Calu3 (cell line): Measurements from ENCODE around the gene PRG2. TPM values are rescaled to one million over a fixed set of nuclear protein-coding genes. Genes with fewer than 3 reads are reported as not detected.

Experiments
- BruUV-seq: library from RNA; stranded (reverse); fragments of 400-500 nt; replicated peaks from 2 replicates; lab custom pipeline; 2021; lab: Mats Ljungman, UMichigan
- CTCF ChIA-PET: fragments of 300-600 bp; sonication (Branson Sonifier 250); formaldehyde crosslinking; loops from one replicate; lab custom pipeline; 2022; ENCODE audit warnings: antibody characterized with exemption; lab: Charles Lee
- DNase-seq: peaks from one replicate; pipeline ENCODE4 v3.0.0; 2022
- H3K27ac Mint-ChIP-seq: one replicate; pipeline ENCODE4 v1.8.0; 2022; ENCODE audit warnings: mixed read lengths; ENCODE audit not compliant: unreplicated experiment
- H3K27me3 Mint-ChIP-seq: one replicate; pipeline ENCODE4 v1.8.0; 2022; ENCODE audit warnings: mixed read lengths; ENCODE audit not compliant: unreplicated experiment
- H3K36me3 Mint-ChIP-seq: one replicate; pipeline ENCODE4 v1.8.0; 2022; ENCODE audit warnings: mild to moderate bottlenecking, moderate library complexity, mixed read lengths; ENCODE audit not compliant: insufficient read depth, unreplicated experiment
- H3K4me1 Mint-ChIP-seq: one replicate; pipeline ENCODE4 v1.8.0; 2022; ENCODE audit warnings: mild to moderate bottlenecking, low read depth, mixed read lengths; ENCODE audit not compliant: unreplicated experiment
- H3K4me3 Mint-ChIP-seq: one replicate; pipeline ENCODE4 v1.8.0; 2022; ENCODE audit warnings: mild to moderate bottlenecking, low read depth, moderate library complexity, mixed read lengths; ENCODE audit not compliant: unreplicated experiment
- H3K9me3 Mint-ChIP-seq: one replicate; pipeline ENCODE4 v1.8.0; 2022; ENCODE audit warnings: low read depth, mixed read lengths; ENCODE audit not compliant: unreplicated experiment
- intact Hi-C: fragments of 100-400 bp; cut with micrococcal nuclease; formaldehyde crosslinking; loops from one replicate; pipeline ENCODE4 v1.10.0; 2022; ENCODE audit not compliant: unreplicated experiment
- total RNA-seq: library from RNA; stranded (reverse); gene quantifications from 2 replicates; pipeline ENCODE4 v1.2.3, GENCODE V29; 2022
- TF ChIP-seq, protein P1 (sequence below): fragments of 200-600 bp; IDR thresholded peaks from one replicate; pipeline ENCODE4 v1.8.0; 2022; ENCODE audit warnings: antibody characterized with exemption; ENCODE audit not compliant: unreplicated experiment

Gene PRG2
- total RNA-seq, 1 experiment from 2014 or later, result not detected

DNA sequence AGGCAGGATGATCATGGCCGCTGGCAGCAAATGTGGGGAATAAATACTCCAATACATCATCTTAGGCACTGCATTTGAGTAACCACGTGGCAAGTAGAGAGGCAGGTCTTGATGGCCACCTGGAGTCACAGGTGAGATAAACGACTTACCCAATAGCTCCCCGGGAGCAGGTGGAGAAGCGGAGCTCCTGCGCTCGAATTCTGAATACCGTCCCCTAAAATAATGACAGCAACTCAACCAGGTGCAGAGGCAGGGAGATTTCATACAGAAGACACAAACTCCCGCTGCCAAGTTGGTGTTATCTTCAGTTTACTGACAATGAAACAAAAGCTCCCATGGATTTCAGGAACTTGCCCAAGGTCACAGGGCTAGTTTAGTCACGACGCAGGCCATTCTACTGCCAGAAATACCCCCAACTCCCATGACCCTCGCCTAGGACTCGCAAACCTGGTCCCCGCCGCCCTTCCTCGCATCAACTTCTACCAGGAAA, 36.0 kb upstream of the PRG2 start:
- Mint-ChIP-seq H3K27me3 (no peaks in the 10 kb centered on the region), H3K4me3 (peak overlapping the region; percentile 78), H3K9me3 (no peaks in the 10 kb centered on the region), H3K27ac (peak overlapping the region; percentile 93), H3K4me1 (peaks cover 50% of the 10 kb centered on the region), H3K36me3 (peaks cover 49% of the 10 kb centered on the region)
- CTCF ChIA-PET, result no interaction called here
- no TSS peak for BruUV-seq
- DNase-seq, result no peak
- intact Hi-C loops, result loop anchor here (2.0 kb wide), 1 partner anchor 16 kb away; no protein-coding TSS in a partner anchor
- TF ChIP-seq, protein P1, sequence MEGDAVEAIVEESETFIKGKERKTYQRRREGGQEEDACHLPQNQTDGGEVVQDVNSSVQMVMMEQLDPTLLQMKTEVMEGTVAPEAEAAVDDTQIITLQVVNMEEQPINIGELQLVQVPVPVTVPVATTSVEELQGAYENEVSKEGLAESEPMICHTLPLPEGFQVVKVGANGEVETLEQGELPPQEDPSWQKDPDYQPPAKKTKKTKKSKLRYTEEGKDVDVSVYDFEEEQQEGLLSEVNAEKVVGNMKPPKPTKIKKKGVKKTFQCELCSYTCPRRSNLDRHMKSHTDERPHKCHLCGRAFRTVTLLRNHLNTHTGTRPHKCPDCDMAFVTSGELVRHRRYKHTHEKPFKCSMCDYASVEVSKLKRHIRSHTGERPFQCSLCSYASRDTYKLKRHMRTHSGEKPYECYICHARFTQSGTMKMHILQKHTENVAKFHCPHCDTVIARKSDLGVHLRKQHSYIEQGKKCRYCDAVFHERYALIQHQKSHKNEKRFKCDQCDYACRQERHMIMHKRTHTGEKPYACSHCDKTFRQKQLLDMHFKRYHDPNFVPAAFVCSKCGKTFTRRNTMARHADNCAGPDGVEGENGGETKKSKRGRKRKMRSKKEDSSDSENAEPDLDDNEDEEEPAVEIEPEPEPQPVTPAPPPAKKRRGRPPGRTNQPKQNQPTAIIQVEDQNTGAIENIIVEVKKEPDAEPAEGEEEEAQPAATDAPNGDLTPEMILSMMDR, result no peak

DNA sequence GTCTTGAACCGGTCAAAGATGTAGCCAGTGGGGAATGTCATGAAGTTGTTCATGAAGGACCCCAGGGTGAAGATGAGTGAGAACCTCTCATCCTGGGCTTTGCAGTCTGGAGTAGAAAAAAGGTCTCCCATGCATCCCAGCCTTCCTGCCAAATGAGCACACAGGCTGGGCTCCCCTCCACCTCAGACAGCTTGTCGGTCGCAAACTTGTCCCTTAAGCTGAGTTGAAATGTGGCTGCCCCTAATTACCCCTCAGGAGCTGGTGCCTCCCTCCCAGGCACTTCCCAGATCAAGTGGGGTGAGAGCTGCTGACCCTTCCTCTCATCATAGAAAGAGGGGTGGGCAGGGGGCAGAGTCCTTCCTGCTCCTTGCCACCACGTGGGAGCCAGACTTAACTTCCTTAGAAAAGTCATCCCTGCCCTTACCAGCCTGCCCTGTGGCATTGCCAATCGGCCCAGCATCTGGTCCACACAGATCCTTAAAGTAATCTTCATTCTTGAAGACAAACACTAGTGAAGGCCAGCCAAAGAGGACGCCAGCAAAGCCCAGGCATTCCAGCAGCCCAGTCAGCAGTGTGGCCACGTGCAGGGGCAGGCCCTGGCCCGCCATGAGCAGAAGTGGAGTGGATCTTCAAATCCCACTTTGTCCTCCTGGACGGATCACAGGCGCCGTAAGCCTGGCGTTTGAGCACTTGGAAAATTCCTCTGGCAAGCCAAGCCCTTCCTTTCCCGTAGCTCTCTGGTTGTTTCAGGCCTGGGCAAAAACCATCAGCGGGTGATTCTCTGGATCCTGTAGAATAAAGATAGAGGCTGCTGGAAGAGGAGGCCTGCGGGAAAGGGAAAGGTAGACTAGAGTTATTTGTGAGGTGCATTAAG, 35.4 kb upstream of the PRG2 start:
- intact Hi-C loops, result loop anchor here (2.0 kb wide), 1 partner anchor 15 kb away; no protein-coding TSS in a partner anchor
- Mint-ChIP-seq H3K36me3 (peaks cover 54% of the 10 kb centered on the region), H3K4me3 (peak overlapping the region; percentile 78), H3K27me3 (no peaks in the 10 kb centered on the region), H3K9me3 (no peaks in the 10 kb centered on the region), H3K27ac (peak overlapping the region; percentile 93), H3K4me1 (peaks cover 50% of the 10 kb centered on the region)
- CTCF ChIA-PET, result no interaction called here
- no peak for DNase-seq
- TF ChIP-seq, protein P1, result no peak
- BruUV-seq, result TSS peak; percentile 63

DNA sequence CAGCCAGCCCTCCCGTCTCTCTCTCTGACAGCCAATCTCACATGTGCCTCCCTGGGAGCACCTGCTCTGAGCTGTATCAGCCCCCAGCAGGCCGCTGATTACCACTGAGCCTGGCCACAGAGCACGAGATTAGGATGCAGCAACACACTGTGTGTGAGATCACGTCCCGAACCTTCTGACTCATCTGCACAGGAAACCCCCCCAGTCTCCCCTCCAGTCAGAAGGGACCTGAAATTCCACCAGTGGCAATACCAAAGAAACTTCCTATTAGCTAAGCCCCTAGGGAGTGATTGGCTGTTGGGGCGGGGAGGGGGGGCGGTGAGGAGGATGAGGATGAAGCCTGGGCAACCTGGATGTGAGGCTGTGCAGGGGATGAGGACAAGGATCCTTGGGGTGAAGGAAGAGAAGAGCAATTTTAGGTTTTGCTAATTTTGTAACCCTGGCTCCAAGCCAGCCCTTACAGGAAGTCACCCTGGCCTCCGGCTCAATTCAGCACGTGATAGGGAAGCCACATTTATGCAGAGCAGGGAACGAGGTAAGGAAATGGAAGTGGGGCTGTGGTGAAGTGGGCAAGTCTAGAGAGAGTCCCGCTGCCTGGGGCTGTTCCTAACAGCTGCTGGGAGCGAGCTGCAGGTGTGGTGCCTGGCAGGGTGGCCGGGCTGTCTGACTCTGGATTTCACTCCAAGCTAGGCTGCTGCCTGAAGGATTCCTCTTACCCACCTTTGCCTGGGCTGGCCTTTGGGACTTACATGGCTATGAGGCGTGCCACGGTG, 34.5 kb upstream of the PRG2 start:
- CTCF ChIA-PET, result interaction anchor here (0.6 to 1.5 kb wide), 4 partner anchors 8 to 79 kb away, joined by 4 to 11 read pairs (median 6); no protein-coding TSS in a partner anchor
- Mint-ChIP-seq H3K4me1 (peaks cover 46% of the 10 kb centered on the region), H3K27me3 (no peaks in the 10 kb centered on the region), H3K27ac (no peak overlapping the region), H3K9me3 (no peaks in the 10 kb centered on the region), H3K36me3 (peaks cover 54% of the 10 kb centered on the region), H3K4me3 (peak overlapping the region; percentile 78)
- DNase-seq, result peak; percentile 24
- intact Hi-C loops, result no loop called here
- no TSS peak for BruUV-seq
- TF ChIP-seq, protein P1, result no peak

DNA sequence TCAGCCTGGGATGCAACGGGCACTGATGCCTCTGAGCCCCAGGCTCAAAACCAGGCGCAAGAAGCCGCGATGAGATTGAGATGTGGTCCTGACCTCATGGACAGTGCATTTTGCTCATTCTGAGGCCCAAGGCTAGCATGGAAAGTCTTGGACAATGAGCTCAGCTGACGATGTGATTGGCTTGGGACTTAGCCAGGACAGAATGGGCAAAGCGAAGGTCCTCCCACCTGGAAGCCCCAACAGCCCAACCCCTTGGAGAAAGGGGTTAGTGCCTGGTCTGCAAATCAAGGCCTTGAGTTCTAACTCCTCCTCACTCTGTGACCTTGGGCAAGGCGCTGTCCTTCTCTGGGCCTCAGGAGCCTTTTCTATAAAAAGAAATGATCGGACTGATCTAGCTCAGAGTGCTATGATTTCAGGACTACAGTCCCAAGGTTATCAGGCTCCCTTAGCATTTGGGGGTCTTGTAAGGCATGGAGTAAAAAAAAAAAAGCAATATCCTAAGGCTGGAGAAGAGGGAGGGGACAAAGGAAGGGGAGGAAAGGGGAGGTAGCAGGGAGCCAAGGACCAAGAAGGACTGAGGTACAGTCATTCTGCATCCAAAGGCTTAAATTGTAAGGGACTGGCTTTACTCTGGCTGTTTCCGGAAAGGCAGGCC, 33.8 kb upstream of the PRG2 start:
- DNase-seq, result no peak
- Mint-ChIP-seq H3K4me1 (peaks cover 42% of the 10 kb centered on the region), H3K36me3 (peaks cover 57% of the 10 kb centered on the region), H3K27me3 (no peaks in the 10 kb centered on the region), H3K4me3 (peak overlapping the region; percentile 78), H3K9me3 (no peaks in the 10 kb centered on the region), H3K27ac (peak overlapping the region; percentile 13)
- intact Hi-C loops, result no loop called here
- BruUV-seq, result no TSS peak
- TF ChIP-seq, protein P1, result no peak
- CTCF ChIA-PET, result interaction anchor here (0.6 to 1.5 kb wide), 4 partner anchors 9 to 79 kb away, joined by 3 to 11 read pairs (median 6); no protein-coding TSS in a partner anchor
